H1 (cell line): ENCODE results near the gene OCEL1. TPM values are rescaled to one million over a fixed set of nuclear protein-coding genes. Genes with fewer than 3 reads are reported as not detected.

Experiments used
- ASH2L ChIP-seq: fragments of 200-600, 300-600 bp; sonication (generic); IDR thresholded peaks from one replicate; pipeline ENCODE4 v1.7.1; 2017; ENCODE audit warnings: low read length
- BRCA1 ChIP-seq: IDR thresholded peaks from 2 replicates; pipeline ENCODE4 v1.6.1; 2012; ENCODE audit warnings: low read depth, low read length, improper control_type of control experiment
- CBX5 ChIP-seq: fragments of 300-800, 300-1000 bp; sonication (generic); IDR thresholded peaks from 2 replicates; pipeline ENCODE4 v1.7.1; 2016; ENCODE audit warnings: antibody characterized with exemption, low read length, low read depth
- CEBPB ChIP-seq: IDR thresholded peaks from 2 replicates; pipeline ENCODE4 v1.6.1; 2012; ENCODE audit warnings: low read depth, low read length
- CHD1 ChIP-seq: IDR thresholded peaks from 2 replicates; pipeline ENCODE4 v1.6.1; 2012; ENCODE audit warnings: low read depth, low read length, improper control_type of control experiment
- CREB1 ChIP-seq: IDR thresholded peaks from 2 replicates; pipeline ENCODE4 v1.6.1; 2012; ENCODE audit warnings: inconsistent platforms
- HDAC2 ChIP-seq, 2 experiments: fragments of 300-600 bp in 1 of 2; sonication (generic) in 1 of 2; IDR thresholded peaks; 2 replicates each; pipeline ENCODE4 v1.6.1; 2011 to 2012; ENCODE audit warnings: low read depth in 2 of 2, low read length in 2 of 2, mild to moderate bottlenecking in 2 of 2, moderate library complexity in 2 of 2, borderline replicate concordance in 1 of 2, inconsistent platforms in 1 of 2
- KDM5A ChIP-seq: fragments of 200-600 bp; IDR thresholded peaks from 2 replicates; pipeline ENCODE4 v1.7.1; 2012; ENCODE audit warnings: mild to moderate bottlenecking, low read length, inconsistent platforms, mixed read lengths
- NRF1 ChIP-seq: IDR thresholded peaks from 2 replicates; pipeline ENCODE4 v1.6.1; 2011; ENCODE audit warnings: mild to moderate bottlenecking, low read depth, low read length, improper control_type of control experiment
- POLR2A ChIP-seq, 2 experiments: IDR thresholded peaks; 1 replicate in 1 of 2; 2 replicates in 1 of 2; pipeline ENCODE4 v1.6.1; 2011; ENCODE audit warnings: low read depth in 2 of 2, low read length in 2 of 2, mild to moderate bottlenecking in 2 of 2; ENCODE audit errors: control extremely low read depth in 1 of 2
- POLR2AphosphoS5 ChIP-seq: IDR thresholded peaks from 2 replicates; pipeline ENCODE4 v1.6.1; 2011; ENCODE audit warnings: low read depth, low read length
- RAD21 ChIP-seq, 2 experiments: IDR thresholded peaks in 1 of 2; conservative IDR thresholded peaks in 1 of 2; 2 replicates each; pipeline ENCODE4 v1.6.1; 2011; ENCODE audit warnings: low read depth in 2 of 2, low read length in 2 of 2, improper control_type of control experiment in 1 of 2, inconsistent platforms in 1 of 2, mild to moderate bottlenecking in 1 of 2, moderate library complexity in 1 of 2
- RXRA ChIP-seq: IDR thresholded peaks from 2 replicates; pipeline ENCODE4 v1.6.1; 2011; ENCODE audit warnings: low read depth, mild to moderate bottlenecking, low read length, moderate library complexity; ENCODE audit not compliant: insufficient read depth
- SIX5 ChIP-seq: IDR thresholded peaks from 2 replicates; pipeline ENCODE4 v1.6.1; 2011; ENCODE audit warnings: mild to moderate bottlenecking, low read depth, low read length
- SP1 ChIP-seq: IDR thresholded peaks from 2 replicates; pipeline ENCODE4 v1.6.1; 2011; ENCODE audit warnings: low read depth, low read length
- TAF7 ChIP-seq: optimal IDR thresholded peaks from 2 replicates; pipeline ENCODE3; 2011; ENCODE audit warnings: low read depth, mild to moderate bottlenecking, inconsistent platforms, low read length, moderate library complexity, borderline replicate concordance
- TBP ChIP-seq: IDR thresholded peaks from 2 replicates; pipeline ENCODE4 v1.6.1; 2011; ENCODE audit warnings: low read depth, low read length, improper control_type of control experiment
- polyA plus RNA-seq, 7 experiments: library from polyadenylated mRNA; depleted of rRNA in 3 of 7; stranded (reverse) in 5 of 7; unstranded in 2 of 7; fragments of >200 nt in 5 of 7; fragments of 200-250 nt in 2 of 7; gene quantifications; 1 replicate in 5 of 7; 2 replicates in 1 of 7; 4 replicates in 1 of 7; pipeline versions ENCODE4 v1.2.1 to v1.2.3, GENCODE V29; 2011 to 2013; ENCODE audit warnings: missing spikeins in 2 of 7, mixed read lengths in 2 of 7
- total RNA-seq: library from RNA; stranded (reverse); fragmentation: NEBNext Ultra II Directional; extraction: Animal tissue kit (Norgen Biotek cat#: 25700); gene quantifications from 2 replicates; pipeline ENCODE4 v1.2.1, GENCODE V29; 2021
- TF ChIP-seq, protein P1 (sequence below): IDR thresholded peaks from 2 replicates; pipeline ENCODE4 v1.6.1; 2012; ENCODE audit warnings: inconsistent platforms

OCEL1 gene
- total and polyA plus RNA-seq, 2 of the 8 experiments (the other 6 are each of a cell fraction or from before 2014, with no cell fraction given): 13.3 to 32.6 TPM

GRCh38 chr19:17226002-17226933 is at the start of gene OCEL1 (continued):
- TF ChIP-seq KDM5A: peak; percentile 38; the same call in 1 of the 2 replicates
- TF ChIP-seq ASH2L: peak; percentile 78
- TF ChIP-seq CEBPB: peak; percentile 89
- TF ChIP-seq TAF7: peak; percentile 47
- TF ChIP-seq CHD1: no peak
- peak; percentile 50 to 86 for TF ChIP-seq POLR2A (IDR thresholded peaks at IDR 0.05; ENCODE audit: control extremely low read depth in 1 of 2, low read depth in 2 of 2, low read length in 2 of 2)
- peak; percentile 35; the same call in 1 of the 2 replicates for TF ChIP-seq TBP
- TF ChIP-seq, protein P1, sequence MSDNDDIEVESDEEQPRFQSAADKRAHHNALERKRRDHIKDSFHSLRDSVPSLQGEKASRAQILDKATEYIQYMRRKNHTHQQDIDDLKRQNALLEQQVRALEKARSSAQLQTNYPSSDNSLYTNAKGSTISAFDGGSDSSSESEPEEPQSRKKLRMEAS: peak; percentile 58; the same call in 1 of the 2 replicates
- no peak for TF ChIP-seq SIX5
- peak in 1 of 2 experiments; percentile 34; a peak in 1 of 4 replicates for TF ChIP-seq HDAC2 (IDR thresholded peaks at IDR 0.05; ENCODE audit: borderline replicate concordance in 1 of 2, low read depth in 2 of 2, low read length in 2 of 2)
- no peak for TF ChIP-seq BRCA1
- peak; percentile 71 for TF ChIP-seq CREB1
- TF ChIP-seq POLR2AphosphoS5: peak; percentile 78
- TF ChIP-seq RXRA: no peak
- TF ChIP-seq RAD21 (IDR thresholded peaks at IDR 0.05 in 1 of 2, conservative IDR thresholded peaks at IDR 0.05 in 1 of 2; ENCODE audit: low read depth in 2 of 2, low read length in 2 of 2): no peak
- TF ChIP-seq NRF1: peak; percentile 37; the same call in 1 of the 2 replicates
- peak; percentile 55; the same call in 1 of the 2 replicates for TF ChIP-seq SP1
- no peak for TF ChIP-seq CBX5
